ENCODE measurements around the gene SLC43A2. TPM values are rescaled to one million over a fixed set of nuclear protein-coding genes. Genes with fewer than 3 reads are reported as not detected.

The SLC43A2 gene
- total and polyA plus RNA-seq, 2 donors (not counting 3 experiments of a cell fraction or from before 2014, with no cell fraction given): 41.7 to 52.0 TPM

- Histone ChIP-seq H3K4me3 (replicated peaks in 1 of 3; ENCODE audit: insufficient read depth in 1 of 3, low read depth in 1 of 3, low read length in 3 of 3) (peak overlapping the region; percentile 55 to 83 (median 69)), H3K9me1 (replicated peaks; ENCODE audit: control insufficient read depth, extremely low read depth, insufficient read depth, low read length) (no peaks in the 10 kb centered on the region), H2AFZ (ENCODE audit: low read depth, low read length) (peak overlapping the region; percentile 26), H3K9me3 (replicated peaks; ENCODE audit: control insufficient read depth, insufficient read depth, low read length) (no peaks in the 10 kb centered on the region), H3K4me2 (ENCODE audit: insufficient read depth, low read length) (peak overlapping the region; percentile 76), H3K9ac (replicated peaks; ENCODE audit: extremely low read depth, insufficient read depth, low read length) (peak overlapping the region; percentile 69), H4K20me1 (replicated peaks; ENCODE audit: control insufficient read depth, extremely low read depth, insufficient read depth, low read length) (peaks cover 4% of the 10 kb centered on the region), H3K4me1 (ENCODE audit: control insufficient read depth, extremely low read depth, insufficient read depth, low read length) (peaks cover 33% of the 10 kb centered on the region), H3K79me2 (ENCODE audit: control insufficient read depth, insufficient read depth, low read length) (peaks cover 47% of the 10 kb centered on the region), H3K36me3 (ENCODE audit: control insufficient read depth in 2 of 2, extremely low read depth in 1 of 2, insufficient read depth in 2 of 2, low read length in 2 of 2) (no peaks in the 10 kb centered on the region), H3K27ac (ENCODE audit: insufficient read depth, low read depth, low read length) (peak overlapping the region; percentile 58), H3K27me3 (ENCODE audit: control insufficient read depth in 2 of 2, insufficient read depth in 2 of 2, low read length in 2 of 2) (no peaks in the 10 kb centered on the region)
- dilution Hi-C loops (cut with MboI; ENCODE audit: extremely low pct_ligation_motif_present, low sequenced_read_pairs) (no loop called here), intact Hi-C loops (cut with micrococcal nuclease) (loop anchor here (5.0 to 10.0 kb wide), 2 partner anchors 153 to 295 kb away; partner anchors contain the start of gene TLCD2)
- ChIA-PET POLR2A (interaction anchor here (0.7 kb wide), 1 partner anchor 154 kb away, joined by 4 read pairs; no protein-coding TSS in a partner anchor), CTCF (interaction anchor here (1.0 to 3.0 kb wide), 6 partner anchors 12 to 302 kb away, joined by 3 to 20 read pairs (median 6); partner anchors contain the start of gene SCARF1)
- BruUV-seq (replicated peaks): no TSS peak
- DNase-seq (ENCODE audit: low read depth, low spot score): peak; percentile 23
- no peak for FAIRE-seq
- TF ChIP-seq FOS (IDR thresholded peaks at IDR 0.05; ENCODE audit: borderline replicate concordance, insufficient read depth, low read length) (no peak), POLR2AphosphoS5 (IDR thresholded peaks at IDR 0.05; ENCODE audit: insufficient read depth, low read depth, low read length) (no peak), JUN (IDR thresholded peaks at IDR 0.05; ENCODE audit: borderline replicate concordance, insufficient read depth, insufficient read length, low read depth) (no peak), EZH2 (IDR thresholded peaks at IDR 0.05; ENCODE audit: borderline replicate concordance, low read depth, low read length, severe bottlenecking) (no peak), MYC (IDR thresholded peaks at IDR 0.05; ENCODE audit: low read depth, low read length) (no peak), POLR2A (IDR thresholded peaks at IDR 0.05; ENCODE audit: low read depth, low read length) (no peak), GATA2 (IDR thresholded peaks at IDR 0.05; ENCODE audit: insufficient read depth, insufficient read length, low read depth, low read length) (no peak)
- TF ChIP-seq, protein P1, sequence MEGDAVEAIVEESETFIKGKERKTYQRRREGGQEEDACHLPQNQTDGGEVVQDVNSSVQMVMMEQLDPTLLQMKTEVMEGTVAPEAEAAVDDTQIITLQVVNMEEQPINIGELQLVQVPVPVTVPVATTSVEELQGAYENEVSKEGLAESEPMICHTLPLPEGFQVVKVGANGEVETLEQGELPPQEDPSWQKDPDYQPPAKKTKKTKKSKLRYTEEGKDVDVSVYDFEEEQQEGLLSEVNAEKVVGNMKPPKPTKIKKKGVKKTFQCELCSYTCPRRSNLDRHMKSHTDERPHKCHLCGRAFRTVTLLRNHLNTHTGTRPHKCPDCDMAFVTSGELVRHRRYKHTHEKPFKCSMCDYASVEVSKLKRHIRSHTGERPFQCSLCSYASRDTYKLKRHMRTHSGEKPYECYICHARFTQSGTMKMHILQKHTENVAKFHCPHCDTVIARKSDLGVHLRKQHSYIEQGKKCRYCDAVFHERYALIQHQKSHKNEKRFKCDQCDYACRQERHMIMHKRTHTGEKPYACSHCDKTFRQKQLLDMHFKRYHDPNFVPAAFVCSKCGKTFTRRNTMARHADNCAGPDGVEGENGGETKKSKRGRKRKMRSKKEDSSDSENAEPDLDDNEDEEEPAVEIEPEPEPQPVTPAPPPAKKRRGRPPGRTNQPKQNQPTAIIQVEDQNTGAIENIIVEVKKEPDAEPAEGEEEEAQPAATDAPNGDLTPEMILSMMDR (IDR thresholded peaks at IDR 0.05; ENCODE audit: extremely low read depth in 1 of 2, insufficient read depth in 1 of 2, low read depth in 1 of 2, low read length in 2 of 2): no peak
- TF ChIP-seq, protein P2, sequence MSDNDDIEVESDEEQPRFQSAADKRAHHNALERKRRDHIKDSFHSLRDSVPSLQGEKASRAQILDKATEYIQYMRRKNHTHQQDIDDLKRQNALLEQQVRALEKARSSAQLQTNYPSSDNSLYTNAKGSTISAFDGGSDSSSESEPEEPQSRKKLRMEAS (IDR thresholded peaks at IDR 0.05; ENCODE audit: insufficient read depth, insufficient read length): no peak
Measured at GRCh38 chr17:1562176-1562643, 66.4 kb downstream of the SLC43A2 start.

Measured in endothelial cell of umbilical vein (primary cell).